ENCODE data around the gene AGAP5. TPM values are rescaled to one million over a fixed set of nuclear protein-coding genes. Genes with fewer than 3 reads are reported as not detected.
"Not testable (repeated sequence)": the region's sequence is repeated elsewhere in the genome, so short reads cannot be mapped to it uniquely, and the experiment has no call there.

AGAP5 gene
- polyA plus RNA-seq, 2 donors, result 2.6 to 7.5 TPM

GRCh38 chr10:73662705-73663104 lies 35.2 kb downstream of the AGAP5 start:
- H3K9me3 ChIP-seq (ENCODE audit: control insufficient read depth in 2 of 2, insufficient read depth in 1 of 2, low read depth in 1 of 2, low read length in 1 of 2); H3K27me3 ChIP-seq (ENCODE audit: control insufficient read depth in 1 of 2, insufficient read depth in 2 of 2, low read length in 2 of 2); H3K36me3 ChIP-seq (ENCODE audit: control insufficient read depth in 2 of 2, insufficient read depth in 2 of 2, low read length in 1 of 2); H3K27ac ChIP-seq (ENCODE audit: low read depth in 2 of 2, low read length in 1 of 2); H3K4me1 ChIP-seq (ENCODE audit: control insufficient read depth in 2 of 2, insufficient read depth in 2 of 2, low read length in 1 of 2); H3K4me3 ChIP-seq (ENCODE audit: low read depth in 1 of 2, low read length in 2 of 2): not testable (repeated sequence)
- 84 to 87% methylated on average over 7 of the region's 7 CpGs for WGBS, 2 donors

- no peaks in the 10 kb centered on the region for H3K4me1 ChIP-seq (ENCODE audit: control insufficient read depth in 2 of 2, insufficient read depth in 2 of 2, low read length in 1 of 2)
- H3K27me3 ChIP-seq (ENCODE audit: control insufficient read depth in 1 of 2, insufficient read depth in 2 of 2, low read length in 2 of 2), result no peaks in the 10 kb centered on the region
- H3K27ac ChIP-seq (ENCODE audit: low read depth in 2 of 2, low read length in 1 of 2), result peak within 1 kb of the TSS; percentile 10 to 33
- no peaks in the 10 kb centered on the region for H3K36me3 ChIP-seq (ENCODE audit: control insufficient read depth in 2 of 2, insufficient read depth in 2 of 2, low read length in 1 of 2)
- H3K9me3 ChIP-seq (ENCODE audit: control insufficient read depth in 2 of 2, insufficient read depth in 1 of 2, low read depth in 1 of 2, low read length in 1 of 2), result no peaks in the 10 kb centered on the region
- WGBS, 2 donors, result 74 to 76% methylated on average over 5 of the region's 5 CpGs
- H3K4me3 ChIP-seq (ENCODE audit: low read depth in 1 of 2, low read length in 2 of 2), result no peak within 1 kb of the TSS
These were observed 42.0 kb downstream of the AGAP5 start, which contains the start of gene SYNPO2L for GRCh38 chr10:73655990-73656298. Gene SYNPO2L (minus strand): TSS chr10:73656029. CDS start chr10:73655922, 107 bp downstream.

- WGBS, 2 donors, result 68 to 71% methylated on average over 12 of the region's 12 CpGs
- Histone ChIP-seq H3K4me1 (ENCODE audit: control insufficient read depth in 2 of 2, insufficient read depth in 2 of 2, low read length in 1 of 2) (no peaks in the 10 kb centered on the region), H3K36me3 (ENCODE audit: control insufficient read depth in 2 of 2, insufficient read depth in 2 of 2, low read length in 1 of 2) (no peaks in the 10 kb centered on the region), H3K9me3 (ENCODE audit: control insufficient read depth in 2 of 2, insufficient read depth in 1 of 2, low read depth in 1 of 2, low read length in 1 of 2) (no peaks in the 10 kb centered on the region), H3K27me3 (ENCODE audit: control insufficient read depth in 1 of 2, insufficient read depth in 2 of 2, low read length in 2 of 2) (no peaks in the 10 kb centered on the region), H3K4me3 (ENCODE audit: low read depth in 1 of 2, low read length in 2 of 2) (no peak overlapping the region), H3K27ac (ENCODE audit: low read depth in 2 of 2, low read length in 1 of 2) (peak overlapping the region; percentile 10 to 33)
These were observed 42.5 kb downstream of the AGAP5 start for GRCh38 chr10:73655257-73655989.

GRCh38 chr10:73653701-73654100 lies 44.2 kb downstream of the AGAP5 start:
- H3K27me3 ChIP-seq (ENCODE audit: control insufficient read depth in 1 of 2, insufficient read depth in 2 of 2, low read length in 2 of 2), result no peaks in the 10 kb centered on the region
- WGBS, 2 donors, result 65 to 74% methylated on average over 3 of the region's 3 CpGs
- H3K4me1 ChIP-seq (ENCODE audit: control insufficient read depth in 2 of 2, insufficient read depth in 2 of 2, low read length in 1 of 2), result no peaks in the 10 kb centered on the region

GRCh38 chr10:73653195-73653594 lies 44.7 kb downstream of the AGAP5 start:
- 84 to 89% methylated on average over 11 of the region's 11 CpGs for WGBS, 2 donors
- H3K27ac ChIP-seq (ENCODE audit: low read depth in 2 of 2, low read length in 1 of 2), result no peak overlapping the region

More at GRCh38 chr10:73653701-73654100, 44.2 kb downstream of the AGAP5 start:
- H3K4me3 ChIP-seq (ENCODE audit: low read depth in 1 of 2, low read length in 2 of 2), result no peak overlapping the region
- H3K36me3 ChIP-seq (ENCODE audit: control insufficient read depth in 2 of 2, insufficient read depth in 2 of 2, low read length in 1 of 2), result no peaks in the 10 kb centered on the region
- H3K27ac ChIP-seq (ENCODE audit: low read depth in 2 of 2, low read length in 1 of 2), result no peak overlapping the region
- no peaks in the 10 kb centered on the region for H3K9me3 ChIP-seq (ENCODE audit: control insufficient read depth in 2 of 2, insufficient read depth in 1 of 2, low read depth in 1 of 2, low read length in 1 of 2)

GRCh38 chr10:73650537-73651331 lies 47.2 kb downstream of the AGAP5 start:
- no peak overlapping the region for H3K27ac ChIP-seq (ENCODE audit: low read depth in 2 of 2, low read length in 1 of 2)
- H3K4me3 ChIP-seq (ENCODE audit: low read depth in 1 of 2, low read length in 2 of 2), result no peak overlapping the region
- H3K36me3 ChIP-seq (ENCODE audit: control insufficient read depth in 2 of 2, insufficient read depth in 2 of 2, low read length in 1 of 2), result no peaks in the 10 kb centered on the region
- H3K4me1 ChIP-seq (ENCODE audit: control insufficient read depth in 2 of 2, insufficient read depth in 2 of 2, low read length in 1 of 2), result peaks cover 0 to 3% of the 10 kb centered on the region in 2 donors
- WGBS, 2 donors, result 71 to 72% methylated on average over 5 of the region's 5 CpGs
- no peaks in the 10 kb centered on the region for H3K9me3 ChIP-seq (ENCODE audit: control insufficient read depth in 2 of 2, insufficient read depth in 1 of 2, low read depth in 1 of 2, low read length in 1 of 2)
- H3K27me3 ChIP-seq (ENCODE audit: control insufficient read depth in 1 of 2, insufficient read depth in 2 of 2, low read length in 2 of 2), result no peaks in the 10 kb centered on the region

More at GRCh38 chr10:73653195-73653594, 44.7 kb downstream of the AGAP5 start:
- H3K36me3 ChIP-seq (ENCODE audit: control insufficient read depth in 2 of 2, insufficient read depth in 2 of 2, low read length in 1 of 2), result no peaks in the 10 kb centered on the region
- H3K4me3 ChIP-seq (ENCODE audit: low read depth in 1 of 2, low read length in 2 of 2), result no peak overlapping the region
- no peaks in the 10 kb centered on the region for H3K9me3 ChIP-seq (ENCODE audit: control insufficient read depth in 2 of 2, insufficient read depth in 1 of 2, low read depth in 1 of 2, low read length in 1 of 2)
- no peaks in the 10 kb centered on the region for H3K27me3 ChIP-seq (ENCODE audit: control insufficient read depth in 1 of 2, insufficient read depth in 2 of 2, low read length in 2 of 2)
- H3K4me1 ChIP-seq (ENCODE audit: control insufficient read depth in 2 of 2, insufficient read depth in 2 of 2, low read length in 1 of 2), result no peaks in the 10 kb centered on the region

- H3K27ac ChIP-seq (ENCODE audit: low read depth in 2 of 2, low read length in 1 of 2), result no peak overlapping the region
- no peaks in the 10 kb centered on the region for H3K36me3 ChIP-seq (ENCODE audit: control insufficient read depth in 2 of 2, insufficient read depth in 2 of 2, low read length in 1 of 2)
- no peaks in the 10 kb centered on the region for H3K9me3 ChIP-seq (ENCODE audit: control insufficient read depth in 2 of 2, insufficient read depth in 1 of 2, low read depth in 1 of 2, low read length in 1 of 2)
- H3K4me3 ChIP-seq (ENCODE audit: low read depth in 1 of 2, low read length in 2 of 2), result no peak overlapping the region
- H3K4me1 ChIP-seq (ENCODE audit: control insufficient read depth in 2 of 2, insufficient read depth in 2 of 2, low read length in 1 of 2), result peaks cover 0 to 3% of the 10 kb centered on the region in 2 donors
- no peaks in the 10 kb centered on the region for H3K27me3 ChIP-seq (ENCODE audit: control insufficient read depth in 1 of 2, insufficient read depth in 2 of 2, low read length in 2 of 2)
- WGBS, 2 donors, result 84 to 96% methylated on average over 6 of the region's 6 CpGs
These were observed 47.9 kb downstream of the AGAP5 start for GRCh38 chr10:73649876-73650536.

- H3K9me3 ChIP-seq (ENCODE audit: control insufficient read depth in 2 of 2, insufficient read depth in 1 of 2, low read depth in 1 of 2, low read length in 1 of 2), result no peaks in the 10 kb centered on the region
- no peaks in the 10 kb centered on the region for H3K36me3 ChIP-seq (ENCODE audit: control insufficient read depth in 2 of 2, insufficient read depth in 2 of 2, low read length in 1 of 2)
- no peak overlapping the region for H3K4me3 ChIP-seq (ENCODE audit: low read depth in 1 of 2, low read length in 2 of 2)
- no peak overlapping the region for H3K27ac ChIP-seq (ENCODE audit: low read depth in 2 of 2, low read length in 1 of 2)
- WGBS, 2 donors, result 65 to 77% methylated on average over 4 of the region's 4 CpGs
- no peaks in the 10 kb centered on the region for H3K27me3 ChIP-seq (ENCODE audit: control insufficient read depth in 1 of 2, insufficient read depth in 2 of 2, low read length in 2 of 2)
- peaks cover 0 to 3% of the 10 kb centered on the region in 2 donors for H3K4me1 ChIP-seq (ENCODE audit: control insufficient read depth in 2 of 2, insufficient read depth in 2 of 2, low read length in 1 of 2)
These were observed 48.7 kb downstream of the AGAP5 start for GRCh38 chr10:73648975-73649829.
